Esophagus muscularis mucosa (tissue), 4 donors: ENCODE data around the gene GPR17. TPM values are rescaled to one million over a fixed set of nuclear protein-coding genes. Genes with fewer than 3 reads are reported as not detected.

Source experiments
- DNase-seq: peaks from one replicate; pipeline ENCODE4 v3.0.0-alpha.2; 2017; ENCODE audit errors: extremely low spot score
- H3K27ac ChIP-seq, 4 donors: fragments of 200-600 bp; sonication (generic); replicated peaks in 1 of 4; 1 replicate in 3 of 4; 2 replicates in 1 of 4; pipeline ENCODE4 v1.5.1; 2016 to 2019; ENCODE audit warnings: mild to moderate bottlenecking in 1 of 4
- H3K27me3 ChIP-seq, 4 donors: fragments of 200-600 bp; sonication (generic); one replicate each; pipeline versions ENCODE4 v1.5.1 to v1.6.0; 2016 to 2019
- H3K36me3 ChIP-seq, 4 donors: fragments of 200-600 bp; sonication (generic); one replicate each; pipeline ENCODE4 v1.5.1; 2016 to 2019
- H3K4me1 ChIP-seq, 4 donors: fragments of 200-600 bp; sonication (generic); one replicate each; pipeline ENCODE4 v1.5.1; 2016 to 2019
- H3K4me3 ChIP-seq, 4 donors: fragments of 200-600 bp; sonication (generic); 1 replicate in 2 of 4; 2 replicates in 2 of 4; pipeline ENCODE4 v1.5.1; 2016 to 2019; ENCODE audit warnings: mild to moderate bottlenecking in 4 of 4, moderate library complexity in 1 of 4
- H3K9me3 ChIP-seq, 4 donors: fragments of 200-600 bp; sonication (generic); 1 replicate in 3 of 4; 2 replicates in 1 of 4; pipeline ENCODE4 v1.5.1; 2016 to 2019
- EP300 ChIP-seq: sonication (generic); formaldehyde crosslinking; IDR thresholded peaks from one replicate; pipeline ENCODE4 v1.6.1; 2017; ENCODE audit warnings: antibody characterized with exemption
- POLR2A ChIP-seq: fragments of 450-650 bp; IDR thresholded peaks from one replicate; pipeline ENCODE4 v1.6.1; 2017; ENCODE audit warnings: antibody characterized with exemption, moderate library complexity, mild to moderate bottlenecking, low read depth
- POLR2AphosphoS5 ChIP-seq, 2 donors: sonication (generic); formaldehyde crosslinking; IDR thresholded peaks; one replicate each; pipeline ENCODE4 v1.6.1; 2017; ENCODE audit warnings: antibody characterized with exemption in 2 of 2
- WGBS: methylation state at CpG from one replicate; pipeline ENCODE4 v1.1.5; 2018; 5-methylcytosine and 5-hydroxymethylcytosine counted together
- intact Hi-C: fragments of 100-400 bp; cut with DNase I; formaldehyde crosslinking; loops from one replicate; pipeline ENCODE4 v1.15.1; 2023
- total RNA-seq, 4 donors: library from RNA; depleted of rRNA; stranded (reverse); fragments of >200 nt; gene quantifications; one replicate each; pipeline versions ENCODE4 v1.1.0 to v1.2.1, GENCODE V29; 2016
- TF ChIP-seq, protein P1 (sequence below), 3 experiments: fragments of 200-600 bp in 2 of 3; fragments of 450-650 bp in 1 of 3; sonication (generic) in 2 of 3; IDR thresholded peaks; one replicate each; pipeline ENCODE4 v1.5.1; 2017 to 2019; ENCODE audit warnings: antibody characterized with exemption in 3 of 3, mild to moderate bottlenecking in 2 of 3, moderate library complexity in 1 of 3

Gene GPR17
- total RNA-seq, 4 donors from 2014 or later, result 0.40 TPM; not detected in 3

DNA sequence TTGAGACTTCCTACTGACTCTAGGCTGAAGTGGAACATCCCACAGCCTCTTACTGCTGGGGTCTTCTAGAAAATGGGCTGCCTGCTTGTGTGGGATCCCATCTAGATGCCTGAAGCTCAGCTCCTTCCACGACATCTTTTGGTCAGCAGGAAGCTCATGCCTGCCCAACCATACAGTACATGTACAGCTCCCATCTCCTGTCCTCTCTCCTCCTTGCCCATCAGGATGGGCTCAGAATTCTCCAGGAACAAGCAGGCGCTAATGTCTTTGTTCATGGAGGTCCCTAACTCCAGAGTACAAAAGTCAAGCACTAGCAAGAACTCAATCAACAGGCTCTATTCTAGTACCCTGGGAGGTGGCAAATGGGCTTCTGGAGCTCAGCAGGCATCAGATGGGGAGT lies 31.7 kb upstream of the GPR17 start:
- Histone ChIP-seq H3K27me3 (peaks cover 0 to 1% (median 0%) of the 10 kb centered on the region in 4 donors), H3K27ac (no peak overlapping the region), H3K9me3 (peaks cover 0 to 28% (median 12%) of the 10 kb centered on the region in 4 donors), H3K36me3 (no peaks in the 10 kb centered on the region), H3K4me3 (no peak overlapping the region), H3K4me1 (no peaks in the 10 kb centered on the region)
- no peak for TF ChIP-seq EP300
- TF ChIP-seq POLR2AphosphoS5 (IDR thresholded peaks at IDR 0.05), result no peak
- no peak for TF ChIP-seq POLR2A
- TF ChIP-seq, protein P1, sequence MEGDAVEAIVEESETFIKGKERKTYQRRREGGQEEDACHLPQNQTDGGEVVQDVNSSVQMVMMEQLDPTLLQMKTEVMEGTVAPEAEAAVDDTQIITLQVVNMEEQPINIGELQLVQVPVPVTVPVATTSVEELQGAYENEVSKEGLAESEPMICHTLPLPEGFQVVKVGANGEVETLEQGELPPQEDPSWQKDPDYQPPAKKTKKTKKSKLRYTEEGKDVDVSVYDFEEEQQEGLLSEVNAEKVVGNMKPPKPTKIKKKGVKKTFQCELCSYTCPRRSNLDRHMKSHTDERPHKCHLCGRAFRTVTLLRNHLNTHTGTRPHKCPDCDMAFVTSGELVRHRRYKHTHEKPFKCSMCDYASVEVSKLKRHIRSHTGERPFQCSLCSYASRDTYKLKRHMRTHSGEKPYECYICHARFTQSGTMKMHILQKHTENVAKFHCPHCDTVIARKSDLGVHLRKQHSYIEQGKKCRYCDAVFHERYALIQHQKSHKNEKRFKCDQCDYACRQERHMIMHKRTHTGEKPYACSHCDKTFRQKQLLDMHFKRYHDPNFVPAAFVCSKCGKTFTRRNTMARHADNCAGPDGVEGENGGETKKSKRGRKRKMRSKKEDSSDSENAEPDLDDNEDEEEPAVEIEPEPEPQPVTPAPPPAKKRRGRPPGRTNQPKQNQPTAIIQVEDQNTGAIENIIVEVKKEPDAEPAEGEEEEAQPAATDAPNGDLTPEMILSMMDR (IDR thresholded peaks at IDR 0.05), result no peak
- WGBS, result 94% methylated on average over 2 of the region's 2 CpGs
- intact Hi-C loops, result no loop called here
- no peak for DNase-seq

DNA sequence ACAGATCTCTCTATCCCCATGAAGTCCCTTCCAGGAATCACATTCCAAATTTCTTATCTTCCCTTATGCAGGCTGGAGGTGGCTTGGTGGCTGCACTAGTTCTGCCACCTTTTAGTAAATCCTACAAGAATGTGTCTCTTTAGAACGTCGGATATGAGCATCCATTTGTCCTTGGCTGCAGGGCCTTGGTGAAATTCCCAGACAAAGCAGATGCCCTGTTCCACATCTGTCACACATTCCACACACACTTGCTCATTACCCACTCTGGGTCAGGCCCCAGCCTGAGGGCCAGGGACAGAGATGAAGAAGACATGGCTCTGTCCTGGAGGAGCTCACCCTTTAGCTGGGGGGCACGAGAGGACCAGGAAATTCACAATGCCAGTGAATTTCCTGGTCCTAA lies 31.2 kb upstream of the GPR17 start:
- TF ChIP-seq POLR2AphosphoS5 (IDR thresholded peaks at IDR 0.05), result no peak
- no peak for TF ChIP-seq POLR2A
- TF ChIP-seq EP300, result no peak
- TF ChIP-seq, protein P1 (IDR thresholded peaks at IDR 0.05), result no peak
- DNase-seq, result no peak
- H3K9me3 ChIP-seq, result peaks cover 0 to 28% (median 12%) of the 10 kb centered on the region in 4 donors
- WGBS, result 79% methylated on average over 3 of the region's 3 CpGs
- H3K4me1 ChIP-seq, result no peaks in the 10 kb centered on the region
- H3K36me3 ChIP-seq, result no peaks in the 10 kb centered on the region
- H3K27me3 ChIP-seq, result peaks cover 0 to 6% (median 0%) of the 10 kb centered on the region in 4 donors
- no peak overlapping the region for H3K4me3 ChIP-seq
- no peak overlapping the region for H3K27ac ChIP-seq
- intact Hi-C loops, result no loop called here

DNA sequence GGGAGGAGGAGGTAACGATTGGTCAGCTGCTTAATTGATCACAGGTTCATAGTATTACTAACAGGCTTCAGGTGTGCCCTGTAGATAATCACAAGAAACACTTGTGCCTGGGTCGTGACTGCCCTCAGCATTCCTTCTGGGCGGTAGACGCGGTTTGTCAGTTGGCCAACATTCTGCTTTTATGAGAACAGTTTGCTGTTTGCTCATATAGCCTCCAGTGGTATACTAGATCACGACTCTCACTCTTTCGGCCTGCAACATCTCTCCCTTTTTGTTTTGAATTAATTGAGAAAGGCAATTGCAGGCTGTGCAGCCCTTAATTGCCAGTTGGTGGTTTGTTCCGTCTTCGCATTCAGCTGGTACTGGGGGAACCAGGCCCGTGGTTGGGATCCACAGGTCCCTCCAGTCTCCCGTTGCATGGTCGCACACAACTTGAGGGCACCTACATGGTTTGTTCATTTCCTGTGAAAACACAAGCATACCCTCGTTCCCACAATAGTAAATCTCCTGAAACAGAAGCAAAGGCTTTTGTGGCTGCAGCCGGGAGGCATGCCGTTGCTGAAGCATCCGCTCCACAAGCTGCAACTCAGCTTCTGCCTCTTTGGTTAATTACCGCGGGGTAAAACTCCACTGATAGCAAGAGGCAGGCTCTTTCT lies 30.3 kb upstream of the GPR17 start:
- Histone ChIP-seq H3K36me3 (no peaks in the 10 kb centered on the region), H3K9me3 (peaks cover 0 to 26% (median 10%) of the 10 kb centered on the region in 4 donors), H3K4me3 (no peak overlapping the region), H3K27ac (no peak overlapping the region), H3K27me3 (peaks cover 0 to 9% (median 0%) of the 10 kb centered on the region in 4 donors), H3K4me1 (no peaks in the 10 kb centered on the region)
- intact Hi-C loops, result no loop called here
- 83% methylated on average over 18 of the region's 18 CpGs for WGBS
- TF ChIP-seq POLR2A (no peak), POLR2AphosphoS5 (IDR thresholded peaks at IDR 0.05) (no peak), EP300 (no peak)
- TF ChIP-seq, protein P1 (IDR thresholded peaks at IDR 0.05), result no peak
- DNase-seq, result no peak

DNA sequence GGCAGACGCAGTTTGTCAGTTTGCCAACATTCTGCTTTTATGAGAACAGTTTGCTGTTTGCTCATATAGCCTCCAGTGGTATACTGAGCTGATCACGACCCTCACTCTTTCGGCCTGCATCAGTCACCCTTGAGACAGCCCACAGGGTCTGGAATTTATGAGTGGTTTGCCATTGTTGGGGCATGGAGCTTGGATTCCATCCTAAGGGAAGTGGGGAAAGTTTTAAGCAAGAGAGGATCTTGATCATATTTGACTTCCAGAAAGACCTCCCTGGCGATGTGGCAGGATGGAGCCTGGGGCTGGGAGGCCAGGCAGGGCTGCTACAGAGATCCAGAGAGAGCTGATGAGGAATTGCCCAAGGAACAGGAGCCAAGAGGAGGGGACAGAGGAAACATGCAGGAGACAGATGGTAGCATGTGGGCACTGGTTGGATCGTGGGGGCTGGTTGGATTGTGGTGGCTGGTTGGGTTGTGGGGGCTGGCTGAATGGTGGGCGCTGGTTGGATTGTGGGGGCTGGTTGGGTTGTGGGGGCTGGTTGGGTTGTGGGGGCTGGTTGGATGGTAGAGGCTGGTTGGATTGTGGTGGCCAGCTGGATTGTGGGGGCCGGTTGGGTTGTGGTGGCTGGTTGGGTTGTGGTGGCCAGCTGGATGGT lies 27.3 kb upstream of the GPR17 start:
- H3K27ac ChIP-seq, result no peak overlapping the region
- no peak overlapping the region for H3K4me3 ChIP-seq
- intact Hi-C loops, result no loop called here
- H3K9me3 ChIP-seq, result peaks cover 0 to 3% (median 1%) of the 10 kb centered on the region in 4 donors
- WGBS, result 88% methylated on average over 7 of the region's 7 CpGs
- peaks cover 0 to 32% (median 13%) of the 10 kb centered on the region in 4 donors for H3K27me3 ChIP-seq
- TF ChIP-seq, protein P1 (IDR thresholded peaks at IDR 0.05), result no peak
- no peak for DNase-seq
- H3K36me3 ChIP-seq, result no peaks in the 10 kb centered on the region
- no peaks in the 10 kb centered on the region for H3K4me1 ChIP-seq
